ENCODE results near the gene NOA1. TPM values are rescaled to one million over a fixed set of nuclear protein-coding genes. Genes with fewer than 3 reads are reported as not detected.

Gene NOA1
- total and polyA plus RNA-seq, 2 of the 8 experiments (the other 6 are each of a cell fraction or from before 2014, with no cell fraction given) = 24.3 to 28.1 TPM

GRCh38 chr4:56930638-56931037 lies 46.8 kb downstream of the NOA1 start (continued):
- TF ChIP-seq CHD7 (IDR thresholded peaks at IDR 0.05; ENCODE audit: insufficient replicate concordance, low read length) (no peak), JUN (IDR thresholded peaks at IDR 0.05; ENCODE audit: low read depth, low read length) (no peak), POLR2AphosphoS5 (IDR thresholded peaks at IDR 0.05; ENCODE audit: low read depth, low read length) (no peak), SRF (IDR thresholded peaks at IDR 0.05; ENCODE audit: low read depth, low read length) (no peak), E2F6 (IDR thresholded peaks at IDR 0.05) (no peak)

Data from H1 (cell line).